Uterus (tissue), 4 donors: Measurements from ENCODE around the gene MAP2K6. TPM values are rescaled to one million over a fixed set of nuclear protein-coding genes. Genes with fewer than 3 reads are reported as not detected.

Source experiments
- DNase-seq, 2 donors: peaks; one replicate each; pipeline ENCODE4 v3.0.0-alpha.2; 2019 to 2020
- H3K27ac ChIP-seq, 2 donors: fragments of 200-600 bp; sonication (generic); 1 replicate in 1 of 2; 2 replicates in 1 of 2; pipeline ENCODE4 v1.5.1; 2016 to 2018
- H3K27me3 ChIP-seq, 2 donors: fragments of 200-600 bp; sonication (generic); one replicate each; pipeline ENCODE4 v1.5.1; 2018 to 2019; ENCODE audit warnings: control low read depth in 1 of 2
- H3K36me3 ChIP-seq, 2 donors: fragments of 200-600 bp; sonication (generic); one replicate each; pipeline ENCODE4 v1.5.1; 2019; ENCODE audit warnings: control low read depth in 1 of 2
- H3K4me1 ChIP-seq, 2 donors: fragments of 200-600 bp; sonication (generic); one replicate each; pipeline ENCODE4 v1.5.1; 2018 to 2019; ENCODE audit warnings: control low read depth in 1 of 2
- H3K4me3 ChIP-seq, 2 donors: fragments of 200-600 bp; sonication (generic); 1 replicate in 1 of 2; 2 replicates in 1 of 2; pipeline ENCODE4 v1.5.1; 2018 to 2019; ENCODE audit warnings: mild to moderate bottlenecking in 1 of 2
- H3K9me3 ChIP-seq, 2 donors: fragments of 200-600 bp; sonication (generic); one replicate each; pipeline ENCODE4 v1.5.1; 2019; ENCODE audit warnings: control low read depth in 1 of 2
- CTCF ChIP-seq, 4 experiments: fragments of 200-600 bp in 2 of 4; fragments of 450-650 bp in 2 of 4; sonication (generic) in 2 of 4; IDR thresholded peaks; one replicate each; pipeline ENCODE4 v1.5.1; 2016 to 2019; ENCODE audit warnings: antibody characterized with exemption in 4 of 4, mild to moderate bottlenecking in 2 of 4, moderate library complexity in 1 of 4
- POLR2A ChIP-seq, 2 donors: fragments of 450-650 bp; IDR thresholded peaks; one replicate each; pipeline ENCODE4 v1.6.1; 2016; ENCODE audit warnings: antibody characterized with exemption in 2 of 2, mild to moderate bottlenecking in 1 of 2, moderate library complexity in 1 of 2
- intact Hi-C: fragments of 100-400 bp; cut with DNase I; formaldehyde crosslinking; loops from one replicate; pipeline ENCODE4 v1.15.1; 2023; ENCODE audit warnings: low total_unique reads
- total RNA-seq, 4 donors: library from RNA; depleted of rRNA in 3 of 4; stranded (reverse); fragments of >200 nt in 3 of 4; gene quantifications; one replicate each; pipeline versions ENCODE4 v1.1.0 to v1.2.4, GENCODE V29; 2014 to 2023
- donor health status: DM: yes; HTN: yes; CAD: no.

MAP2K6 gene
- total RNA-seq, 4 donors from 2014 or later = 3.2 to 43.4 (median 4.3) TPM

- Histone ChIP-seq H3K27ac (no peak overlapping the region), H3K27me3 (no peaks in the 10 kb centered on the region), H3K36me3 (no peaks in the 10 kb centered on the region), H3K9me3 (no peaks in the 10 kb centered on the region), H3K4me3 (no peak overlapping the region), H3K4me1 (no peaks in the 10 kb centered on the region)
- no peak for DNase-seq
- no peak for TF ChIP-seq CTCF (IDR thresholded peaks at IDR 0.05)
- no peak for TF ChIP-seq POLR2A (IDR thresholded peaks at IDR 0.05)
- intact Hi-C loops = no loop called here
These were observed 56.2 kb downstream of the MAP2K6 start for GRCh38 chr17:69470702-69471101.

DNA sequence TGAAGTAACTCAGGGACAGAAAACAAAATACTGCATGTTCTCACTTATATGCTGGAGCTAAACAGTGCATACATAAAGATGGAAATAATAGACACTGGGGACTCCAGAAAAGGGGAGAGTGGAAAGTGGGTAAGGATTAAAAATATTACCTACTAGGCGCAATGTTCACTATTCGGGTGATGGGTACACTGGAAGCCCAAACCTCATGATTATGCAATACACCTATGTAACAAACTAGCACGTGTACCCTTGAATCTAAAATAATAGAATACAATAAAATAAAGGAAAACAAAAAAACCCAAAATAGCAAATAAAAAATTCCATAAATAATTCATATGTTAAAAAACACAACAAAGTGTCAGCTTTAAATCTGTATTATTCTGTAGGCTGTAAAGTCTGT is 56.9 kb downstream of the MAP2K6 start:
- Histone ChIP-seq H3K27me3 (no peaks in the 10 kb centered on the region), H3K27ac (no peak overlapping the region), H3K9me3 (no peaks in the 10 kb centered on the region), H3K4me1 (no peaks in the 10 kb centered on the region), H3K36me3 (no peaks in the 10 kb centered on the region), H3K4me3 (no peak overlapping the region)
- TF ChIP-seq CTCF (IDR thresholded peaks at IDR 0.05) (no peak), POLR2A (IDR thresholded peaks at IDR 0.05) (no peak)
- intact Hi-C loops = no loop called here
- DNase-seq = no peak

DNA sequence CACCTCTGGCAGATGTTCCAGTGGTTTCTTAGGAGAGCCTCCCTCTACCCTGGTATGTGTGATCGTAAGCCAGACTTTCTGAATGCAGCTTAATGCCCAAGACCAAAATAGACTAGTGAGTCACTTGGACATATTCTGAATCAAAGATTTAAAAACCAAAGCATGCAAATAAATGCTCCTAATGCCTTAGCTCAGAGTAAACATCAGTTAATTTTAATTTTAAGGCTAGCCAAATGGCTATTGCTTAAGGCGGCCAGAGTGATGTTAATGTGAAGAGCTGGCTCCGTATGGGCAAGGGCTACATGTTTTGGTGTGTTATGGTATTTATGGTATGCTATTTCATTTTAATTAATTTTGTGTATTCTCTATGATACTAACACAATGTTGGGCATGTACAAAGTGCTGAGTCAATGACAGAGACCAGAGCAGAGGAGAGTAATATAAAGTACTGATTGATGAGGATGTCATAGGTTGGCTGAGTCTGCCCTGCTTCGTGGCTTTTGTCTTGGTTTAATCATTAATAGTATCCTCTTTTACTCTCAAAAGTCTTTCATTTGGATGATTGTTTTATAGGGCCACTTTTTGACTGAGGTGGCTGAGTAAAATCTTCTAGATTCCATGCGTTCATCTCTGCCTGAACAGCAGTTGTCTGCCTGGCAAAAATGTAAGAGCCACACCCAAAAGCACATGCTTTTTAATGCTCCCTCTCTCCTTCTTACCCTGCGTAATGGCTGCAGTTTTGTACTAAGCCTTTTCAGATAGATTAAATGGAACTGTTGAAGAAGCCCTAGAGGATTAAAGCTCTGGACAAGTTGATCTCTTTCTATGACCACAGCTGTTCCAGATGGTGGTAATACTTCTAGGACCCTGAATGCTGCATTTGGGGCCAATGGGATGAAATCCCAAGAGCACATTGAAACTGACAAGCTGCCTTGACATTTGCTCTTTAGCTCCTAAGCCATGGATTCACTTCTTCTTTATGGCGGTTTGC is 59.6 kb downstream of the MAP2K6 start:
- H3K36me3 ChIP-seq = no peaks in the 10 kb centered on the region
- DNase-seq = no peak
- H3K27ac ChIP-seq = peak overlapping the region in 1 of 2 donors; percentile 1
- no peak overlapping the region for H3K4me3 ChIP-seq
- TF ChIP-seq CTCF (IDR thresholded peaks at IDR 0.05) = no peak
- TF ChIP-seq POLR2A (IDR thresholded peaks at IDR 0.05) = no peak
- no peaks in the 10 kb centered on the region for H3K4me1 ChIP-seq
- intact Hi-C loops = no loop called here
- no peaks in the 10 kb centered on the region for H3K27me3 ChIP-seq
- H3K9me3 ChIP-seq = no peaks in the 10 kb centered on the region

DNA sequence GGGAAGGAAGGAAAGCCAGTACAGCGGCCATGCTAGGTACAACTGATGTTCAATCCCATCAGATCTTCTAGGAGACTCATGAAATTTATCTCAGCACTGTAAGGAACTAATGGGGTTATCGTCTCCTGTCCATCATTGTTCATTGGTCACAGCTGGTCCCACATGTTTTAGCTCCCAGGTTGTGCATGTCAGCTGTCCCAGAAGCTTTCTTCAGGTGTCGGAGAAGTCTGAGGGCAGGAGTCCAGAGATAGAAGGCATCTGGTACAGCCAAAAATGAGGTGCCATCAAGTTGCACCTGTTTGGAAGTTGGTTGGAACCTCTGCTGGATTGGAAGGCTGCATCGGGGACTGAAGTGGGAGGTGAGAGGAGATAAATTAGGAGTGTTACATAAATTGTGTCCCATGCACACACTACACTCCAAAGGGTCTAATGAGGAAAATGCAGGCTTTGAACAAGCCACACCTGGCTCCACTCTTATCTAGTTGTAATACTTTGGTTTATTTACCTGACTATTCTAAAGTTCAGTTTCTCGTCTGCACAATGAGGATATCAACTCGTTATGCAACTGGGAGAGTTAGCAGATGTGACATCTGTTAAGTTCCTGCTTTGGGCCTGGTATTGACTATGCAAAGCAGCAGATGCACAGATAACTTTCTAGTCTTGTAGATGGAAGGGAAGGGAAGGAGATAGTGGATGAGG is 62.9 kb downstream of the MAP2K6 start:
- intact Hi-C loops = no loop called here
- H3K4me1 ChIP-seq = no peaks in the 10 kb centered on the region
- TF ChIP-seq CTCF (IDR thresholded peaks at IDR 0.05) (no peak), POLR2A (IDR thresholded peaks at IDR 0.05) (no peak)
- no peak overlapping the region for H3K27ac ChIP-seq
- no peak for DNase-seq
- no peaks in the 10 kb centered on the region for H3K36me3 ChIP-seq
- H3K4me3 ChIP-seq = no peak overlapping the region
- no peaks in the 10 kb centered on the region for H3K27me3 ChIP-seq
- no peaks in the 10 kb centered on the region for H3K9me3 ChIP-seq

- Histone ChIP-seq H3K27ac (no peak overlapping the region), H3K36me3 (no peaks in the 10 kb centered on the region), H3K27me3 (no peaks in the 10 kb centered on the region), H3K4me3 (no peak overlapping the region), H3K4me1 (no peaks in the 10 kb centered on the region), H3K9me3 (no peaks in the 10 kb centered on the region)
- intact Hi-C loops = no loop called here
- no peak for TF ChIP-seq CTCF (IDR thresholded peaks at IDR 0.05)
- TF ChIP-seq POLR2A (IDR thresholded peaks at IDR 0.05) = no peak
- no peak for DNase-seq
These were observed 63.4 kb downstream of the MAP2K6 start for GRCh38 chr17:69477903-69478266.
